Adrenal gland (tissue), 5 donors: ENCODE results near the gene SARNP.

ENCODE experiments used
- POLR2A ChIP-seq, 2 donors: fragments of 450-650 bp; IDR thresholded peaks; one replicate each; pipeline ENCODE4 v1.6.1; 2017; ENCODE audit warnings: antibody characterized with exemption in 2 of 2, mild to moderate bottlenecking in 2 of 2, moderate library complexity in 1 of 2
- TF ChIP-seq, protein P1 (sequence below), 6 experiments: fragments of 450-650 bp in 4 of 6; fragments of 200-600 bp in 2 of 6; sonication (generic) in 1 of 6; IDR thresholded peaks; 1 replicate in 5 of 6; 2 replicates in 1 of 6; pipeline versions ENCODE4 v1.5.1 to v1.8.0; 2016 to 2021; ENCODE audit warnings: antibody characterized with exemption in 6 of 6, mild to moderate bottlenecking in 2 of 6, moderate library complexity in 1 of 6
- donor health status: DM: no; HTN: no; CAD: no.

- TF ChIP-seq, protein P1, sequence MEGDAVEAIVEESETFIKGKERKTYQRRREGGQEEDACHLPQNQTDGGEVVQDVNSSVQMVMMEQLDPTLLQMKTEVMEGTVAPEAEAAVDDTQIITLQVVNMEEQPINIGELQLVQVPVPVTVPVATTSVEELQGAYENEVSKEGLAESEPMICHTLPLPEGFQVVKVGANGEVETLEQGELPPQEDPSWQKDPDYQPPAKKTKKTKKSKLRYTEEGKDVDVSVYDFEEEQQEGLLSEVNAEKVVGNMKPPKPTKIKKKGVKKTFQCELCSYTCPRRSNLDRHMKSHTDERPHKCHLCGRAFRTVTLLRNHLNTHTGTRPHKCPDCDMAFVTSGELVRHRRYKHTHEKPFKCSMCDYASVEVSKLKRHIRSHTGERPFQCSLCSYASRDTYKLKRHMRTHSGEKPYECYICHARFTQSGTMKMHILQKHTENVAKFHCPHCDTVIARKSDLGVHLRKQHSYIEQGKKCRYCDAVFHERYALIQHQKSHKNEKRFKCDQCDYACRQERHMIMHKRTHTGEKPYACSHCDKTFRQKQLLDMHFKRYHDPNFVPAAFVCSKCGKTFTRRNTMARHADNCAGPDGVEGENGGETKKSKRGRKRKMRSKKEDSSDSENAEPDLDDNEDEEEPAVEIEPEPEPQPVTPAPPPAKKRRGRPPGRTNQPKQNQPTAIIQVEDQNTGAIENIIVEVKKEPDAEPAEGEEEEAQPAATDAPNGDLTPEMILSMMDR (IDR thresholded peaks at IDR 0.05), result no peak
- TF ChIP-seq POLR2A (IDR thresholded peaks at IDR 0.05), result no peak
Observed at GRCh38 chr12:55737581-55738122, 79.9 kb downstream of the SARNP start.
